Fibroblast of lung (primary cell): ENCODE measurements around the gene GPR132. TPM values are rescaled to one million over a fixed set of nuclear protein-coding genes. Genes with fewer than 3 reads are reported as not detected.

Experiments
- DNase-seq, 2 donors: peaks; one replicate each; pipeline versions ENCODE4 v3.0.0 to v3.0.0-alpha.2; 2010; ENCODE audit warnings: low read depth in 2 of 2
- H2AFZ ChIP-seq: 2 replicates; pipeline ENCODE4 v1.5.1; 2012; ENCODE audit warnings: low read length, control low read depth, inconsistent platforms
- H3K27ac ChIP-seq: 2 replicates; pipeline ENCODE4 v1.5.1; 2011; ENCODE audit warnings: low read length, control low read depth; ENCODE audit not compliant: insufficient read depth
- H3K27me3 ChIP-seq: 2 replicates; pipeline ENCODE4 v1.5.1; 2011; ENCODE audit warnings: mild to moderate bottlenecking, low read length; ENCODE audit not compliant: control insufficient read depth, insufficient read depth
- H3K36me3 ChIP-seq: 2 replicates; pipeline ENCODE4 v1.5.1; 2011; ENCODE audit warnings: low read length; ENCODE audit not compliant: control insufficient read depth, insufficient read depth
- H3K4me1 ChIP-seq: 2 replicates; pipeline ENCODE4 v1.5.1; 2011; ENCODE audit warnings: low read length; ENCODE audit not compliant: control insufficient read depth, insufficient read depth; ENCODE audit errors: extremely low read depth
- H3K4me2 ChIP-seq: 2 replicates; pipeline ENCODE4 v1.5.1; 2011; ENCODE audit warnings: low read length, control low read depth; ENCODE audit not compliant: insufficient read depth; ENCODE audit errors: extremely low read depth
- H3K4me3 ChIP-seq, 4 experiments: fragments of 200-600 bp in 1 of 4; sonication (generic) in 1 of 4; replicated peaks in 1 of 4; 2 replicates each; pipeline ENCODE4 v1.5.1; 2011 to 2016; ENCODE audit warnings: low read length in 4 of 4, low read depth in 3 of 4, mild to moderate bottlenecking in 3 of 4, control low read depth in 2 of 4, inconsistent platforms in 1 of 4, mixed read lengths in 1 of 4; ENCODE audit not compliant: insufficient read depth in 1 of 4; ENCODE audit errors: control extremely low read depth in 1 of 4
- H3K79me2 ChIP-seq: 2 replicates; pipeline ENCODE4 v1.5.1; 2012; ENCODE audit warnings: mild to moderate bottlenecking, low read length, inconsistent platforms; ENCODE audit not compliant: control insufficient read depth, insufficient read depth
- H3K9ac ChIP-seq: 2 replicates; pipeline ENCODE4 v1.5.1; 2011; ENCODE audit warnings: mild to moderate bottlenecking, low read length, control low read depth; ENCODE audit not compliant: insufficient read depth
- H3K9me3 ChIP-seq: 2 replicates; pipeline ENCODE4 v1.5.1; 2012; ENCODE audit warnings: low read depth, low read length; ENCODE audit not compliant: control insufficient read depth, insufficient read depth
- H4K20me1 ChIP-seq: 2 replicates; pipeline ENCODE4 v1.5.1; 2011; ENCODE audit warnings: low read length; ENCODE audit not compliant: control insufficient read depth, insufficient read depth; ENCODE audit errors: extremely low read depth
- EZH2 ChIP-seq: IDR thresholded peaks from 2 replicates; pipeline ENCODE4 v1.5.1; 2012; ENCODE audit warnings: low read length, control low read depth, mild to moderate bottlenecking; ENCODE audit errors: missing control alignments
- polyA plus RNA-seq, 2 donors: library from polyadenylated mRNA; depleted of rRNA in 1 of 2; stranded (reverse) in 1 of 2; unstranded in 1 of 2; fragments of >200 nt; gene quantifications; 2 replicates each; pipeline ENCODE4 v1.2.1, GENCODE V29; 2011 to 2012; ENCODE audit warnings: missing spikeins in 1 of 2
- total RNA-seq: library from RNA; depleted of rRNA; stranded (reverse); fragments of >200 nt; gene quantifications from 2 replicates; pipeline ENCODE4 v1.2.1, GENCODE V29; 2014
- TF ChIP-seq, protein P1 (sequence below), 2 donors: IDR thresholded peaks in 1 of 2; conservative IDR thresholded peaks in 1 of 2; 1 replicate in 1 of 2; 2 replicates in 1 of 2; pipeline ENCODE4 v1.5.1; 2011 to 2012; ENCODE audit warnings: low read length in 2 of 2, control low read depth in 1 of 2, inconsistent platforms in 1 of 2, low read depth in 1 of 2, mild to moderate bottlenecking in 1 of 2

The GPR132 gene
- total and polyA plus RNA-seq, 2 donors (not counting 1 experiment from before 2014, with no cell fraction given), result 0.17 TPM; not detected in 1

DNA sequence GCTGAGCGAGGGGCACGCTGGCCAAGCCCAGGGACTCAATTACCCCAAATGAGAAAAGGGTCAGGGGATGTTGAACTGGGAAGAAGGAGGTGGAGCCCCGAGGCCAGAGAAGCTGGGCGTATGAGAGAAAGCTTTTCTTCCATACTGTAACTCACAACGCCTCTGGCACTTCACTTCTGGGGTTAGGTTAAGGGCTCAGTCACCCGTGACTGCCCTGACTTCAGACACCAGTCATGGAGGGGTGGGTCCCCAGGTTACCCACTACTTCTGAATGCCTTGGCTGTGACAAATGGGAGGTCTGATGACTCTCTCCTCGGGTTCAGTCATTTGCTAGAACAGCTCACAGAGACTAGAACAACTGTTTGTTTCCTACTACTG, 5.5 kb upstream of the GPR132 start:
- Histone ChIP-seq H3K27me3 (peaks cover 3% of the 10 kb centered on the region), H3K79me2 (no peaks in the 10 kb centered on the region), H4K20me1 (no peaks in the 10 kb centered on the region), H3K4me2 (no peak overlapping the region), H3K9ac (no peak overlapping the region), H2AFZ (no peak overlapping the region), H3K4me3 (no peak overlapping the region), H3K4me1 (peaks cover 9% of the 10 kb centered on the region), H3K36me3 (no peaks in the 10 kb centered on the region), H3K9me3 (no peaks in the 10 kb centered on the region), H3K27ac (no peak overlapping the region)
- TF ChIP-seq, protein P1, sequence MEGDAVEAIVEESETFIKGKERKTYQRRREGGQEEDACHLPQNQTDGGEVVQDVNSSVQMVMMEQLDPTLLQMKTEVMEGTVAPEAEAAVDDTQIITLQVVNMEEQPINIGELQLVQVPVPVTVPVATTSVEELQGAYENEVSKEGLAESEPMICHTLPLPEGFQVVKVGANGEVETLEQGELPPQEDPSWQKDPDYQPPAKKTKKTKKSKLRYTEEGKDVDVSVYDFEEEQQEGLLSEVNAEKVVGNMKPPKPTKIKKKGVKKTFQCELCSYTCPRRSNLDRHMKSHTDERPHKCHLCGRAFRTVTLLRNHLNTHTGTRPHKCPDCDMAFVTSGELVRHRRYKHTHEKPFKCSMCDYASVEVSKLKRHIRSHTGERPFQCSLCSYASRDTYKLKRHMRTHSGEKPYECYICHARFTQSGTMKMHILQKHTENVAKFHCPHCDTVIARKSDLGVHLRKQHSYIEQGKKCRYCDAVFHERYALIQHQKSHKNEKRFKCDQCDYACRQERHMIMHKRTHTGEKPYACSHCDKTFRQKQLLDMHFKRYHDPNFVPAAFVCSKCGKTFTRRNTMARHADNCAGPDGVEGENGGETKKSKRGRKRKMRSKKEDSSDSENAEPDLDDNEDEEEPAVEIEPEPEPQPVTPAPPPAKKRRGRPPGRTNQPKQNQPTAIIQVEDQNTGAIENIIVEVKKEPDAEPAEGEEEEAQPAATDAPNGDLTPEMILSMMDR (conservative IDR thresholded peaks at IDR 0.05 in 1 of 2, IDR thresholded peaks at IDR 0.05 in 1 of 2; ENCODE audit: low read depth in 1 of 2, low read length in 2 of 2), result no peak
- TF ChIP-seq EZH2, result no peak
- no peak for DNase-seq

GRCh38 chr14:105069871-105070759, 4.9 kb upstream of the GPR132 start:
- H3K9me3 ChIP-seq, result no peaks in the 10 kb centered on the region
- no peaks in the 10 kb centered on the region for H3K79me2 ChIP-seq
- H3K27ac ChIP-seq, result peak overlapping the region; percentile 1
- TF ChIP-seq, protein P1 (conservative IDR thresholded peaks at IDR 0.05 in 1 of 2, IDR thresholded peaks at IDR 0.05 in 1 of 2; ENCODE audit: low read depth in 1 of 2, low read length in 2 of 2), result no peak
- no peak for TF ChIP-seq EZH2
- DNase-seq, result peak in 1 of 2 donors; percentile 62
- H2AFZ ChIP-seq, result no peak overlapping the region
- peaks cover 6% of the 10 kb centered on the region for H3K4me1 ChIP-seq
- no peak overlapping the region for H3K4me2 ChIP-seq
- H3K27me3 ChIP-seq, result no peaks in the 10 kb centered on the region
- no peaks in the 10 kb centered on the region for H4K20me1 ChIP-seq
- no peak overlapping the region for H3K4me3 ChIP-seq
- no peaks in the 10 kb centered on the region for H3K36me3 ChIP-seq
- no peak overlapping the region for H3K9ac ChIP-seq

DNA sequence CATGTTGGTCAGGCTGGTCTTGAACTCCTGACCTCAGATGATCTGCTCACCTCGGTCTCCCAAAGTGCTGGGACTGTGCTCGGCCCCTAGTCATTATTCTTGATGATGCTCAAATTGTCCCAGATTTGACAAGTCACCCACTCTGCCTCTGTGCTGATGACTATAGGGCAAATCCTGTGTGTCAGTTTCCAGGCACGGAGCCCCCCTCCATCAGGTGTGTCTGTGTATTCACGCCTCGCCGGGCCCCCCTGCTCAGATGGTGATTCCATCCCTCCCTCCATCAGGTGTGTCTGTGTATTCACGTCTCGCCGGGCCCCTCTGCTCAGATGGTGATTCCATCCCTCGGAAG, 4.3 kb upstream of the GPR132 start:
- no peak for DNase-seq

More for the DNA sequence above, 4.3 kb upstream of the GPR132 start:
- Histone ChIP-seq H2AFZ (no peak overlapping the region), H3K36me3 (no peaks in the 10 kb centered on the region), H3K9ac (no peak overlapping the region), H3K9me3 (no peaks in the 10 kb centered on the region), H3K27ac (no peak overlapping the region), H3K27me3 (no peaks in the 10 kb centered on the region), H3K79me2 (no peaks in the 10 kb centered on the region), H4K20me1 (no peaks in the 10 kb centered on the region), H3K4me3 (no peak overlapping the region), H3K4me2 (no peak overlapping the region), H3K4me1 (peaks cover 6% of the 10 kb centered on the region)
- TF ChIP-seq, protein P1 (conservative IDR thresholded peaks at IDR 0.05 in 1 of 2, IDR thresholded peaks at IDR 0.05 in 1 of 2; ENCODE audit: low read depth in 1 of 2, low read length in 2 of 2), result no peak
- TF ChIP-seq EZH2, result no peak
